Activated naive CD4-positive, alpha-beta T cell treated with anti-CD3 and anti-CD28 coated beads, Interleukin-2, amount 50 U/mL, for 72 hours (primary cell): Measurements from ENCODE around the gene MASP1. TPM values are rescaled to one million over a fixed set of nuclear protein-coding genes. Genes with fewer than 3 reads are reported as not detected.

Experiments used
- ATAC-seq, 2 donors: fragments of 150-1000 bp; cut with Tn5 transposase; 2 replicates each; pipeline ENCODE4 v1.10.0; 2021; ENCODE audit warnings: mild to moderate bottlenecking in 2 of 2, moderate library complexity in 2 of 2
- DNase-seq, 2 donors: peaks; one replicate each; pipeline ENCODE4 v3.0.0; 2021 to 2022; ENCODE audit warnings: low spot score in 2 of 2
- H3K27ac Mint-ChIP-seq, 2 donors: one replicate each; pipeline ENCODE4 v1.8.0; 2022; ENCODE audit warnings: mild to moderate bottlenecking in 2 of 2, mixed read lengths in 2 of 2
- H3K36me3 Mint-ChIP-seq, 2 donors: one replicate each; pipeline ENCODE4 v1.8.0; 2022; ENCODE audit warnings: mixed read lengths in 2 of 2
- H3K9me3 Mint-ChIP-seq, 2 donors: one replicate each; pipeline ENCODE4 v1.8.0; 2022; ENCODE audit warnings: mixed read lengths in 2 of 2
- total RNA-seq, 2 donors: library from RNA; stranded (reverse); gene quantifications; one replicate each; pipeline ENCODE4 v1.2.3, GENCODE V29; 2022

Gene MASP1
- total RNA-seq, 2 donors from 2014 or later: not detected

- DNase-seq (no peak), ATAC-seq (no peak)
- no peaks in the 10 kb centered on the region for H3K9me3 Mint-ChIP-seq
- no peak overlapping the region for H3K27ac Mint-ChIP-seq
- H3K36me3 Mint-ChIP-seq: no peaks in the 10 kb centered on the region
Observed at GRCh38 chr3:187277129-187277462, 14.4 kb downstream of the MASP1 start.

DNA sequence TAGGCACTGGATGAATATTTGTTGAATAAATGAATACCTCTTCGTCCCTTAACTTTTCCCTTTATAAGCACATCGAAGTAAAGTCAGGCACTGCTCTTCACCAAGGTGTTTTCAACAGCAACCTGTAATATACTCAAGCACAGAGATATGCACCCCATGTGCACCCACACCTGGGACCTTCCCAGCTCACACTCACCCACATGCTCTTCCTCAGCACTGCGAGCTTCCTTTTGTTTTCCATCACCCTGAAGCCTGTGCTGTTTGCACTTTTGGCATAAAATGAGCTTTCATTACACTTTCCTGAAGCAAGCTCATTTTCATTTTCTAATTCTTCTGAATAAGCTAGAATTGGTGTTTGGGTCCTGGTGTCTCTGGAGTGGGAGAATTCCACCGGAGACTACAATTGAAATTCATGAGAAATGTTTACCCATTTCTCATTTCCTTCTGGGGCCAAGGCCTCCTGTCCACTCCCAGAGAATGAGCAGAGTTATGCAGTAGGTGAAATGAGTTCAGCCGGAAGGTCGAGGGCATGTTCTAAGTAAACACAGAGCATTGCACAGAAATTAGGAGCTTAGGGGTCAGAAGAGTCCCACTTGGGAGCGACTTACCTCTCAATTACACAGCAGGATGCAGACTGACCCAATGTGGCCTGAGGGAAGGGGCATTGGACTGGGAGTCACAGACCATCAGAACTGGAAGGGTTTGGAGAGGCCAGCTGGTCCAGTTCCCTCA, 15.0 kb downstream of the MASP1 start:
- DNase-seq (no peak), ATAC-seq (no peak)
- no peaks in the 10 kb centered on the region for H3K9me3 Mint-ChIP-seq
- H3K36me3 Mint-ChIP-seq: no peaks in the 10 kb centered on the region
- no peak overlapping the region for H3K27ac Mint-ChIP-seq

DNA sequence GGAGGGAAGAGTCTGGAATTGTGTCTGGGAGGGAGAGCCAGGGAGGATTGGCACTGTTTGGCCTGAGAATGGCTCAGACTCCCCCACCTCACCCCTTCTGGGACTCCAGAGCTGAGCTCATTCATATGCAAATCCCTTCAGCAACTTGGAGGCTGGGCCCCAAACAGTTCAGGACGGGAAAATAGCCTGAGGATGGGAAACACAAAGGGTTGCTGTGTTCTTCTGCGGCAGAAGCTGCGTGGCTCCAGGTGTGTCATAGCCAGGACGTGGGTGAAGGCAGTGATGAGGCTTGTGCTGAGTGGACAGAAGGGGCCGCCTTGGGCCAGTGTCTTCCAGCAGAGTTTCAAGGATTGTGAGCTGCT, 16.6 kb downstream of the MASP1 start:
- ATAC-seq (no peak), DNase-seq (no peak)
- H3K36me3 Mint-ChIP-seq: peaks cover 6 to 7% of the 10 kb centered on the region in 2 donors
- peaks cover 0 to 6% of the 10 kb centered on the region in 2 donors for H3K9me3 Mint-ChIP-seq
- no peak overlapping the region for H3K27ac Mint-ChIP-seq

DNA sequence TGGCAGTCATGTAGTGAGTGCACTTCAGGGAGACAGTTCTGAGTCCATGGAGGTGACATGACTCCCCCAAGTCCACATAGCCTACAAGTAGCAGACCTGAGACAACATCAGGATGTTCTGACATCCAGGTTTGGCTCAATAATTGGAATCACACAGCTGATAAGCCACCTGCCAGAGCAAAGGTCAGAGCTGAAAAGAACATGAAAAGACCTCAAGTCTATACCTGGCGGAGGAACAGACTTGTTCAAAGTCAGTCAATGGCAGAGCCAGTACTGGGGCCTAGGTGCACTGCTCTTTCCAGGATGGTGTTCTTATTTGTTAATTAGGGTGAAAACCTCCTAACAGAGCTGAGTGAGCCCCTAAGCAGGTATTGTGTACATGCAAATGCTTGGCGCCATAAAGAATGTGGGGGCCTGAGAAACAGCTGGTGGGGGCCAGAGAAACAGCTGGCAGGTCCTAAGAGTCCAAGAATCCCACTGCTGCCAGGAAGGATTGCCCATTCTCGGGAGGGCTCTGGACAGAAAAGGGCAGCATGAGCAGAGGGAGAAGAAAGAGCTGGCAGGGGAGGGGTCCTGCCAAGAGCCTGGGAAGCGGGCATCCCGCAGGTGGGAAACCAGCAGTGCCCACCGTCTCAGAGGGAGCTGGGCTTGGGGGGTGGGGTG, 17.1 kb downstream of the MASP1 start:
- no peak for ATAC-seq
- H3K9me3 Mint-ChIP-seq: peaks cover 0 to 6% of the 10 kb centered on the region in 2 donors
- no peak for DNase-seq
- peaks cover 9 to 12% of the 10 kb centered on the region in 2 donors for H3K36me3 Mint-ChIP-seq
- no peak overlapping the region for H3K27ac Mint-ChIP-seq

GRCh38 chr3:187271582-187271981, 20.0 kb downstream of the MASP1 start:
- Mint-ChIP-seq H3K36me3 (peaks cover 13 to 14% of the 10 kb centered on the region in 2 donors), H3K27ac (no peak overlapping the region), H3K9me3 (peaks cover 0 to 6% of the 10 kb centered on the region in 2 donors)
- ATAC-seq: no peak
- DNase-seq: no peak

- ATAC-seq (no peak), DNase-seq (no peak)
- Mint-ChIP-seq H3K9me3 (peaks cover 0 to 6% of the 10 kb centered on the region in 2 donors), H3K36me3 (peaks cover 13 to 14% of the 10 kb centered on the region in 2 donors), H3K27ac (no peak overlapping the region)
Observed at GRCh38 chr3:187269486-187269885, 22.1 kb downstream of the MASP1 start.

- ATAC-seq (no peak), DNase-seq (no peak)
- Mint-ChIP-seq H3K27ac (no peak overlapping the region), H3K9me3 (peaks cover 0 to 6% of the 10 kb centered on the region in 2 donors), H3K36me3 (peaks cover 13 to 14% of the 10 kb centered on the region in 2 donors)
Observed at GRCh38 chr3:187267306-187267705, 24.2 kb downstream of the MASP1 start.

- H3K27ac Mint-ChIP-seq: no peak overlapping the region
- DNase-seq (no peak), ATAC-seq (no peak)
- H3K9me3 Mint-ChIP-seq: peaks cover 0 to 6% of the 10 kb centered on the region in 2 donors
- peaks cover 13 to 14% of the 10 kb centered on the region in 2 donors for H3K36me3 Mint-ChIP-seq
Observed at GRCh38 chr3:187266691-187267090, 24.8 kb downstream of the MASP1 start.

- no peak overlapping the region for H3K27ac Mint-ChIP-seq
- ATAC-seq (no peak), DNase-seq (no peak)
- H3K9me3 Mint-ChIP-seq: peaks cover 0 to 5% of the 10 kb centered on the region in 2 donors
- H3K36me3 Mint-ChIP-seq: peaks cover 12 to 13% of the 10 kb centered on the region in 2 donors
Observed at GRCh38 chr3:187265461-187265955, 26.0 kb downstream of the MASP1 start.

GRCh38 chr3:187264911-187265310, 26.6 kb downstream of the MASP1 start:
- ATAC-seq (no peak), DNase-seq (no peak)
- Mint-ChIP-seq H3K9me3 (no peaks in the 10 kb centered on the region), H3K36me3 (peaks cover 7% of the 10 kb centered on the region in 2 donors), H3K27ac (no peak overlapping the region)

- DNase-seq: no peak
- ATAC-seq: no peak
- Mint-ChIP-seq H3K9me3 (no peaks in the 10 kb centered on the region), H3K36me3 (no peaks in the 10 kb centered on the region), H3K27ac (no peak overlapping the region)
Observed at GRCh38 chr3:187264021-187264420, 27.5 kb downstream of the MASP1 start.

DNA sequence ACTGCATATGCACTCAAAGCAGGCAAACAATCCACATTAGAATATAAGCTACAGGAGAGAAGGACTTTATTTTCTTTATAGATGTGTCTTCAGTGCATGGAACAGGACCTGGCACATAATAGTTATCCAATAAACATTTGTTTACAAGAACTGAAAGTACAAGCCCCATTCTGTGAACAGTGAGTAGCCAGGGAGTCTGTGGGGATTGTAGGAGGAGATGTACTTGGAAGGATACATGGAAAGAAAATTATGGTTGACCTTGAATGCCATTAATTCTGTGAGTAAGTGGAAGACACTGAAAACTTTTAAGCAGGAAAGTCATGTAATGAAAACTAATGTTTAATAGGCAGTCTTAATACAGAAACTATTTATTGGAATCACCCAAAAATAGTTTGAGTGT, 28.3 kb downstream of the MASP1 start:
- DNase-seq (no peak), ATAC-seq (no peak)
- no peaks in the 10 kb centered on the region for H3K36me3 Mint-ChIP-seq
- no peaks in the 10 kb centered on the region for H3K9me3 Mint-ChIP-seq
- H3K27ac Mint-ChIP-seq: no peak overlapping the region

GRCh38 chr3:187262360-187262759, 29.2 kb downstream of the MASP1 start:
- Mint-ChIP-seq H3K27ac (no peak overlapping the region), H3K36me3 (no peaks in the 10 kb centered on the region), H3K9me3 (no peaks in the 10 kb centered on the region)
- DNase-seq (no peak), ATAC-seq (no peak)

DNA sequence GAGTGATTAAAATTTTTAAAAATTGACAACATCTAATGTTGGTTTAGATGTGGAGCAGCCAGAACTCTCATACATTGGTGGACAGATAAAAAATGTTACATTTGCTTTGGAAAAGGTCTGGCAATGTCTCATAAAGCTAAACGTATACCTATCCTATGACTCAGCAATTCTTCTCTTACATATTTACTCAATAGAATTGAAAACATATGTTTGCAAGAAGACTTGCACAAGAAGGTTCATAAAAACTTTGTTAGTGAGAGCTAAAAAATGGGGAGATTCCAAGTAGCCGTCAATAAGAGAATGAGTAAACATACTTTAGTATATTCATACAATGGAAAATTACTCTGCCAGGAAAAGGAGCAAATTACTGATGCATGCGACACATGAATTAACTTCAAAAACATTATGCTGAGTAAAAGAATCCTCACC, 30.0 kb downstream of the MASP1 start:
- H3K27ac Mint-ChIP-seq: no peak overlapping the region
- no peaks in the 10 kb centered on the region for H3K9me3 Mint-ChIP-seq
- ATAC-seq (no peak), DNase-seq (no peak)
- H3K36me3 Mint-ChIP-seq: no peaks in the 10 kb centered on the region

DNA sequence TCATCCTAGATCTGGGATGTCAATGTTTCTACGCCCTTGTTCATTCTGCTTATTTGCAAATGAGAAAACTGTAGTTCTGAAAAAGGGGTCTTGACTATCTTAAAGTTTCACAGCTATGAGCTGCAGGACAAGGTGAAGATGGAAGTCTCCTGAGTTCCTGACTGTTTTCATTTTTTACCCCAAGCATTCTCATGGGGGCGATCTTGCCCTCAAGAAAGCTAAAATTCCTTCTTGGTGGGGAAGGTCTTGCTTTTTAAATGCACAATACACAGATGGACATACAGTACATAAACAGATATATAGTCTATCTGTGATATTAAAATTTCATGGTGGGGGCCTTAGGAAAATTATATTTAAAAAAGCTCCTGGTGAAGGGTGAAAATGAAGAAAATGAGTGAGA, 32.4 kb downstream of the MASP1 start:
- no peaks in the 10 kb centered on the region for H3K9me3 Mint-ChIP-seq
- ATAC-seq (no peak), DNase-seq (no peak)
- no peak overlapping the region for H3K27ac Mint-ChIP-seq
- H3K36me3 Mint-ChIP-seq: no peaks in the 10 kb centered on the region

DNA sequence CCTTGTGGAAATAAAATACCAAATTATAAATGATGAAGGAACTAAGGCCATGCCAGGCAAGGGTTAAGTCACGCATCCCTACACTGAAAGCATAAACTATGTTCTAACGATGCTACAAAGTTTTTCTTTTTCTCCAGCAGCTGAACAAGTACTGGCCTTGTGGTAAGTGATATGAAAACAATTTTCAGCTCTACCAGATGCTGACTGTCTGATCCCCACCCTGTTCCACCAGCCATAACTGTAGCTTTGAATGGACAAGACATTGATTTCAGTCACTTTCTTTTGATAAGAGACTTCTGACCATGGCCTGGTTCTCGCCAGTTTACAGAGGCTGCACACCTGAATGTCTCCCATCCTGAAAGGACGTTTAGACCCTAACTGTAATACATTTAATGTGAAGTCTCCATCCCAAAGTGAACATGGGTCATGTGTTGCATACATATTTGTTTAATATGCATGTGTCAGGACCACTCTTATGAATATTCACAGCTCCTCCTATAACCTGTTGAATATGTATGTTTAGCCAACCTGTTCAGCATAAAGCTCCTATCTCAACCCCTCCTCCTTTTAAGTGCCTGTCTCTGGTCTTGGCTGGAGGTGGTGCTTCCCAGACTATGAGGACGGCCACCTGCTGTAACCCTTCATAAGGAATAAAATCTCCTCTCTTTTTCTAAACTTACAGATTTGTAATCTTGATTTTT, 33.4 kb downstream of the MASP1 start:
- Mint-ChIP-seq H3K9me3 (no peaks in the 10 kb centered on the region), H3K27ac (no peak overlapping the region), H3K36me3 (no peaks in the 10 kb centered on the region)
- ATAC-seq (no peak), DNase-seq (no peak)

GRCh38 chr3:187257471-187257870, 34.1 kb downstream of the MASP1 start:
- no peaks in the 10 kb centered on the region for H3K9me3 Mint-ChIP-seq
- no peak overlapping the region for H3K27ac Mint-ChIP-seq
- DNase-seq (no peak), ATAC-seq (no peak)
- H3K36me3 Mint-ChIP-seq: no peaks in the 10 kb centered on the region
